WI38 (cell line): ENCODE measurements around the gene WIPF3.

Experiments used
- H3K4me3 ChIP-seq: 2 replicates; pipeline ENCODE4 v1.5.1; 2011; ENCODE audit warnings: low read depth, mild to moderate bottlenecking, control low read depth, low read length
- CTCF ChIP-seq: IDR thresholded peaks from 2 replicates; pipeline ENCODE4 v1.5.1; 2012; ENCODE audit warnings: low read depth, mild to moderate bottlenecking, control low read depth, low read length

WIPF3 gene

GRCh38 chr7:29779017-29779416, 27.3 kb upstream of the WIPF3 start:
- no peak overlapping the region for H3K4me3 ChIP-seq
- no peak for TF ChIP-seq CTCF

GRCh38 chr7:29780346-29780745, 26.0 kb upstream of the WIPF3 start:
- H3K4me3 ChIP-seq = no peak overlapping the region
- no peak for TF ChIP-seq CTCF

- no peak for TF ChIP-seq CTCF
- no peak overlapping the region for H3K4me3 ChIP-seq
Measured at GRCh38 chr7:29783671-29784070, 22.6 kb upstream of the WIPF3 start.

- no peak for TF ChIP-seq CTCF
Measured at GRCh38 chr7:29793507-29793906, 12.8 kb upstream of the WIPF3 start.

GRCh38 chr7:29794959-29795629, 11.2 kb upstream of the WIPF3 start:
- no peak overlapping the region for H3K4me3 ChIP-seq
- TF ChIP-seq CTCF = no peak

More at GRCh38 chr7:29793507-29793906, 12.8 kb upstream of the WIPF3 start:
- no peak overlapping the region for H3K4me3 ChIP-seq

- no peak overlapping the region for H3K4me3 ChIP-seq
- no peak for TF ChIP-seq CTCF
Measured at GRCh38 chr7:29795696-29796580, 10.4 kb upstream of the WIPF3 start.
